Measurements from ENCODE around the gene MGAT3. TPM values are rescaled to one million over a fixed set of nuclear protein-coding genes. Genes with fewer than 3 reads are reported as not detected.

Gene MGAT3
- total RNA-seq, 4 donors from 2014 or later, result 1.2 to 7.1 (median 3.6) TPM

- WGBS, result 80% methylated on average over 7 of the region's 7 CpGs
- no peaks in the 10 kb centered on the region for H3K4me1 ChIP-seq
- no peaks in the 10 kb centered on the region for H3K36me3 ChIP-seq
- intact Hi-C loops (cut with DNase I), result no loop called here
- DNase-seq (ENCODE audit: extremely low spot score), result no peak
- H3K27ac ChIP-seq (replicated peaks in 1 of 4), result no peak overlapping the region
- peaks cover 0 to 88% (median 8%) of the 10 kb centered on the region in 4 donors for H3K27me3 ChIP-seq
- no peak overlapping the region for H3K4me3 ChIP-seq
- no peaks in the 10 kb centered on the region for H3K9me3 ChIP-seq
- no peak for TF ChIP-seq POLR2AphosphoS5 (IDR thresholded peaks at IDR 0.05)
- TF ChIP-seq POLR2A (IDR thresholded peaks at IDR 0.05; ENCODE audit: low read depth), result no peak
- no peak for TF ChIP-seq EP300 (IDR thresholded peaks at IDR 0.05)
- TF ChIP-seq, protein P1, sequence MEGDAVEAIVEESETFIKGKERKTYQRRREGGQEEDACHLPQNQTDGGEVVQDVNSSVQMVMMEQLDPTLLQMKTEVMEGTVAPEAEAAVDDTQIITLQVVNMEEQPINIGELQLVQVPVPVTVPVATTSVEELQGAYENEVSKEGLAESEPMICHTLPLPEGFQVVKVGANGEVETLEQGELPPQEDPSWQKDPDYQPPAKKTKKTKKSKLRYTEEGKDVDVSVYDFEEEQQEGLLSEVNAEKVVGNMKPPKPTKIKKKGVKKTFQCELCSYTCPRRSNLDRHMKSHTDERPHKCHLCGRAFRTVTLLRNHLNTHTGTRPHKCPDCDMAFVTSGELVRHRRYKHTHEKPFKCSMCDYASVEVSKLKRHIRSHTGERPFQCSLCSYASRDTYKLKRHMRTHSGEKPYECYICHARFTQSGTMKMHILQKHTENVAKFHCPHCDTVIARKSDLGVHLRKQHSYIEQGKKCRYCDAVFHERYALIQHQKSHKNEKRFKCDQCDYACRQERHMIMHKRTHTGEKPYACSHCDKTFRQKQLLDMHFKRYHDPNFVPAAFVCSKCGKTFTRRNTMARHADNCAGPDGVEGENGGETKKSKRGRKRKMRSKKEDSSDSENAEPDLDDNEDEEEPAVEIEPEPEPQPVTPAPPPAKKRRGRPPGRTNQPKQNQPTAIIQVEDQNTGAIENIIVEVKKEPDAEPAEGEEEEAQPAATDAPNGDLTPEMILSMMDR (IDR thresholded peaks at IDR 0.05), result no peak
These were observed 12.5 kb upstream of the MGAT3 start for GRCh38 chr22:39444247-39444800.

DNA sequence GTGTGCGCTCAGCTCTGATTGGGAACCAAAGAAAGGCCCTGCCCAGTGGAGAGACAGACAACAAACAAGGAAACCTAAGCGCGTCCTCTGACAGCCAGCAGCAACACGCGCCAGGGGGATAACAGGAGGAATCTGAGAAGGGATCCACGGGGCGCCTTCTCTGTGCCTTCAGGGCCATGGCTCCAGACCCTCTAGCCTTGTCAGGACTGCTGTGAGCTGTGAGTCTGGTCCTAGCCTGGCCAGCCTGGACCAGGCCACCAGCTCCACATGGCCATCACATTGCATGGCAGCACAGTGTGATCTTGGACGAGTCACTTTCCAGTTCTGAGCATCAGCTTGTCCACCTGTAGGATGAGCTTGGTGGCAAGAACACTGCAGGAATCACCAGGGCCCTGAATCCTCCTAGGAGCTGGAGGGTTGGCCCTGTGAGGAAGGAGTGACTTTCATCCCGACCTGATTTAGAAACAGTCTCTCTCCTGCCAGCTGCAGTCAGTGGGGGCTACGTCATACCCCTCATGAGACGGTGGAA lies 11.8 kb upstream of the MGAT3 start:
- WGBS, result 93% methylated on average over 7 of the region's 11 CpGs
- H3K27ac ChIP-seq (replicated peaks in 1 of 4), result no peak overlapping the region
- no peak overlapping the region for H3K4me3 ChIP-seq
- no peaks in the 10 kb centered on the region for H3K4me1 ChIP-seq
- TF ChIP-seq EP300 (IDR thresholded peaks at IDR 0.05) (no peak), POLR2AphosphoS5 (IDR thresholded peaks at IDR 0.05) (no peak), POLR2A (IDR thresholded peaks at IDR 0.05; ENCODE audit: low read depth) (no peak)
- TF ChIP-seq, protein P1 (IDR thresholded peaks at IDR 0.05), result no peak
- H3K36me3 ChIP-seq, result no peaks in the 10 kb centered on the region
- no peaks in the 10 kb centered on the region for H3K9me3 ChIP-seq
- peaks cover 0 to 83% (median 7%) of the 10 kb centered on the region in 4 donors for H3K27me3 ChIP-seq
- intact Hi-C loops (cut with DNase I), result no loop called here
- no peak for DNase-seq (ENCODE audit: extremely low spot score)

GRCh38 chr22:39445678-39446077 lies 11.1 kb upstream of the MGAT3 start:
- WGBS, result 86% methylated on average over 9 of the region's 9 CpGs

GRCh38 chr22:39446239-39446721 lies 10.5 kb upstream of the MGAT3 start:
- H3K4me3 ChIP-seq, result no peak overlapping the region
- no peak overlapping the region for H3K27ac ChIP-seq (replicated peaks in 1 of 4)
- H3K27me3 ChIP-seq, result peaks cover 0 to 70% (median 0%) of the 10 kb centered on the region in 4 donors
- H3K9me3 ChIP-seq, result no peaks in the 10 kb centered on the region
- DNase-seq (ENCODE audit: extremely low spot score), result no peak
- intact Hi-C loops (cut with DNase I), result no loop called here
- H3K36me3 ChIP-seq, result no peaks in the 10 kb centered on the region
- WGBS, result 88% methylated on average over 7 of the region's 13 CpGs
- TF ChIP-seq, protein P1 (IDR thresholded peaks at IDR 0.05), result no peak
- no peak for TF ChIP-seq POLR2AphosphoS5 (IDR thresholded peaks at IDR 0.05)
- TF ChIP-seq POLR2A (IDR thresholded peaks at IDR 0.05; ENCODE audit: low read depth), result no peak
- no peak for TF ChIP-seq EP300 (IDR thresholded peaks at IDR 0.05)
- no peaks in the 10 kb centered on the region for H3K4me1 ChIP-seq

More at GRCh38 chr22:39445678-39446077, 11.1 kb upstream of the MGAT3 start:
- no peaks in the 10 kb centered on the region for H3K36me3 ChIP-seq
- no peaks in the 10 kb centered on the region for H3K4me1 ChIP-seq
- DNase-seq (ENCODE audit: extremely low spot score), result no peak
- no peak for TF ChIP-seq POLR2A (IDR thresholded peaks at IDR 0.05; ENCODE audit: low read depth)
- TF ChIP-seq EP300 (IDR thresholded peaks at IDR 0.05), result no peak
- TF ChIP-seq, protein P1 (IDR thresholded peaks at IDR 0.05), result no peak
- TF ChIP-seq POLR2AphosphoS5 (IDR thresholded peaks at IDR 0.05), result no peak
- peaks cover 0 to 76% (median 2%) of the 10 kb centered on the region in 4 donors for H3K27me3 ChIP-seq
- intact Hi-C loops (cut with DNase I), result no loop called here
- no peaks in the 10 kb centered on the region for H3K9me3 ChIP-seq
- no peak overlapping the region for H3K27ac ChIP-seq (replicated peaks in 1 of 4)
- H3K4me3 ChIP-seq, result no peak overlapping the region
